MM.1S (cell line): Measurements from ENCODE around the gene TMEM179.
"Not testable (repeated sequence)": the region's sequence is repeated elsewhere in the genome, so short reads cannot be mapped to it uniquely, and the experiment has no call there.

Experiments used
- DNase-seq: peaks from one replicate; pipeline ENCODE4 v3.0.0-alpha.2; 2015
- H2AFZ ChIP-seq: fragments of 300-600 bp; sonication (generic); 2 replicates; pipeline ENCODE4 v1.6.0; 2016; ENCODE audit warnings: antibody characterized with exemption, low read length
- H3F3A ChIP-seq: fragments of 300-600 bp; sonication (generic); 2 replicates; pipeline ENCODE4 v1.6.1; 2016; ENCODE audit warnings: mild to moderate bottlenecking, antibody characterized with exemption, low read length, moderate library complexity, mixed read lengths; ENCODE audit not compliant: insufficient read depth
- H3K27ac ChIP-seq: fragments of 300-600 bp; sonication (generic); 2 replicates; pipeline ENCODE4 v1.5.1; 2016; ENCODE audit warnings: mild to moderate bottlenecking, low read length
- H3K27me3 ChIP-seq: fragments of 300-600 bp; sonication (generic); replicated peaks from 2 replicates; pipeline ENCODE4 v1.6.0; 2016; ENCODE audit warnings: low read length; ENCODE audit not compliant: insufficient read depth
- H3K36me3 ChIP-seq: fragments of 300-600 bp; sonication (generic); replicated peaks from 2 replicates; pipeline ENCODE4 v1.6.1; 2016; ENCODE audit warnings: mild to moderate bottlenecking, low read length, mixed read lengths; ENCODE audit not compliant: insufficient read depth
- H3K4me1 ChIP-seq: fragments of 300-600 bp; sonication (generic); 2 replicates; pipeline ENCODE4 v1.6.1; 2016; ENCODE audit warnings: low read length, mixed read lengths
- H3K4me2 ChIP-seq: fragments of 300-600 bp; sonication (generic); 2 replicates; pipeline ENCODE4 v1.6.0; 2016; ENCODE audit warnings: low read depth, low read length
- H3K4me3 ChIP-seq: fragments of 300-600 bp; sonication (generic); 2 replicates; pipeline ENCODE4 v1.5.1; 2016; ENCODE audit warnings: low read length, mixed read lengths
- H3K79me2 ChIP-seq: fragments of 300-600 bp; sonication (generic); 2 replicates; pipeline ENCODE4 v1.6.1; 2016; ENCODE audit warnings: mixed run types, low read length, mixed read lengths
- H3K9ac ChIP-seq: fragments of 300-600 bp; sonication (generic); 2 replicates; pipeline ENCODE4 v1.6.1; 2016; ENCODE audit warnings: low read length, mixed read lengths
- H3K9me2 ChIP-seq: fragments of 300-600 bp; sonication (generic); replicated peaks from 2 replicates; pipeline ENCODE4 v1.6.1; 2016; ENCODE audit warnings: mild to moderate bottlenecking, low read length, mixed read lengths; ENCODE audit not compliant: insufficient read depth
- H3K9me3 ChIP-seq: fragments of 300-600 bp; sonication (generic); replicated peaks from 2 replicates; pipeline ENCODE4 v1.6.1; 2016; ENCODE audit warnings: mild to moderate bottlenecking, low read length, mixed read lengths; ENCODE audit not compliant: insufficient read depth
- H4K20me1 ChIP-seq: fragments of 300-600 bp; sonication (generic); 2 replicates; pipeline ENCODE4 v1.6.1; 2016; ENCODE audit warnings: mild to moderate bottlenecking, low read length, moderate library complexity, mixed read lengths; ENCODE audit not compliant: insufficient read depth
- EZH2 ChIP-seq: fragments of 300-600 bp; sonication (generic); optimal IDR thresholded peaks from 2 replicates; pipeline ENCODE3; 2017; ENCODE audit warnings: low read depth, mild to moderate bottlenecking, antibody characterized with exemption, low read length, mixed read lengths
- EZH2phosphoT487 ChIP-seq: fragments of 300-600 bp; sonication (generic); IDR thresholded peaks from 2 replicates; pipeline ENCODE4 v1.6.1; 2018; ENCODE audit warnings: antibody characterized with exemption, low read length
- TF ChIP-seq, protein P1 (sequence below): fragments of 300-600 bp; sonication (generic); IDR thresholded peaks from 2 replicates; pipeline ENCODE4 v1.5.1; 2016; ENCODE audit warnings: antibody characterized with exemption, low read length, mixed read lengths

The TMEM179 gene

DNA sequence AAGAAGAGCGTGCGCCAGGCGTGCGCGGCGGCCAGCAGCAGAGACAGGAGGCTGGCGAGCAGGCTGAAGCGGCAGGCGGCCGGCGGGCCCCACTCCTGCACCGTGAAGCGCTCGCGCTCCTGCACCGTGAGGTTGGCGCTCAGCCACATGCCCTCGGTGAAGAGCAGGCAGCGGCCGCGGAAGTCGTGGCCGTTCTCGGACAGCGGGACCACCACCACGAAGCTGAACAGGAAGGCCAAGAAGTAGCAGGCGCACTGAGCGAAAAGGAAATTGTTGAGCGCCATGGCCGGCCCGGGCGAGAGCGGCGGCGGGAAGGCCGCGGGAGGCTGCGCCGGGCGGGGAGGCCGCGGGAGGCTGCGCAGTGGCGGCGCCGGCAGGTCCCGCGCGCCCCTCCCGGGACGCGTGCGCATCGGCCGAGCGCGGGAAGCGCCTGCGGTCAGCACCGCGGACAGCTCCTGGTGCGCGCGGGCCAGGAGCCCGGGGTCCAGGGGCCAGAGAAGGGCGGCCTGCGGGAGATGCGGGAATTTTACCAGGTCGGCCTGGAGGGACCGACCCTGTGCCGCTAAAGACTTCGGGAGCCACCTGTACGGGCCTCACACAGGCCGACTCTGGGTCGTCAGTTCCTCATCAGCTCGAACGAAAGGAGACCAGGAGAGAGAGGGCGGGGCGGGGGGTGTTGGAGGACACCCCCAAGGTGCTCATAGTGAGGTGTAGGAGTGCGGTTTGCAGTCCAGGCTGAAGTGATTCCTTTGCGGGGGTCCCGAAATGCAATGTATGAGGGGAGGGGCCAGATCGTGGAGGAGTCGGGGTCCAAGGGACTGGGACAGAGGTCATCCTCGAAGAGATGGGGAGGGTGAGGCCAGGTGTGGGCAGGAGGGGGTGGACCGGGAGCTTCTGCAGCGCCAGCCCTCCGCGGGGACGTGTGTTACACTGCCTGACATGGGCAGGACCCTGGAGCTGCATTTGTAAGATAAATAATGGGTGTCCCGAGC is at the start of gene TMEM179:
TMEM179 (minus strand) TSS at position 315 of the 992 bp plus-strand sequence; CDS start at position 284, 31 bp downstream.
- H3K9me3 ChIP-seq = no peaks in the 10 kb centered on the region
- TF ChIP-seq, protein P1, sequence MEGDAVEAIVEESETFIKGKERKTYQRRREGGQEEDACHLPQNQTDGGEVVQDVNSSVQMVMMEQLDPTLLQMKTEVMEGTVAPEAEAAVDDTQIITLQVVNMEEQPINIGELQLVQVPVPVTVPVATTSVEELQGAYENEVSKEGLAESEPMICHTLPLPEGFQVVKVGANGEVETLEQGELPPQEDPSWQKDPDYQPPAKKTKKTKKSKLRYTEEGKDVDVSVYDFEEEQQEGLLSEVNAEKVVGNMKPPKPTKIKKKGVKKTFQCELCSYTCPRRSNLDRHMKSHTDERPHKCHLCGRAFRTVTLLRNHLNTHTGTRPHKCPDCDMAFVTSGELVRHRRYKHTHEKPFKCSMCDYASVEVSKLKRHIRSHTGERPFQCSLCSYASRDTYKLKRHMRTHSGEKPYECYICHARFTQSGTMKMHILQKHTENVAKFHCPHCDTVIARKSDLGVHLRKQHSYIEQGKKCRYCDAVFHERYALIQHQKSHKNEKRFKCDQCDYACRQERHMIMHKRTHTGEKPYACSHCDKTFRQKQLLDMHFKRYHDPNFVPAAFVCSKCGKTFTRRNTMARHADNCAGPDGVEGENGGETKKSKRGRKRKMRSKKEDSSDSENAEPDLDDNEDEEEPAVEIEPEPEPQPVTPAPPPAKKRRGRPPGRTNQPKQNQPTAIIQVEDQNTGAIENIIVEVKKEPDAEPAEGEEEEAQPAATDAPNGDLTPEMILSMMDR = no peak
- TF ChIP-seq EZH2 (no peak), EZH2phosphoT487 (no peak)
- no peak for DNase-seq

DNA sequence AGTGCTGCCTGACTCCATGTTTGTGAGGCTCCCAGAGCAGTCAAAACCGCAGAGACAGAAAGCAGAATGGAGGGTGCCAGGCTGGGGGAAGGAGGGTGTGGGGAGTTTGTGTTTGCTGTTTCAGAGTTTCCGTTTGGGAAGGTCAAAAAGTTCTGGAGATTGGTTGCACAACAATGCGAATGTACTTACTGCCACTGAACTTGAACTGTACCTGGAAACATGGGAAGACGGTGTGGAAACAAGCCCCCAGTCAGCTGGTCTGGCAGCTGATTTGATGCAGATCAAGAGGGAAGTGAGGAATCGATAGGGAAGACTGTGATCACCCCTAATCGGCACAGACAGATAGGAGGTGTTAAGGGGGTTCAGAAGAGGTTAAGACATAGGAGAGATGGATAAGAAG is 49.5 kb upstream of the TMEM179 start:
- Histone ChIP-seq H2AFZ (no peak overlapping the region), H3K9me2 (no peaks in the 10 kb centered on the region), H3K4me1 (no peaks in the 10 kb centered on the region), H3K79me2 (no peaks in the 10 kb centered on the region), H3K4me2 (no peak overlapping the region), H3K4me3 (no peak overlapping the region), H3K36me3 (no peaks in the 10 kb centered on the region), H3K27me3 (peaks cover 33% of the 10 kb centered on the region), H4K20me1 (no peaks in the 10 kb centered on the region), H3K9me3 (no peaks in the 10 kb centered on the region), H3F3A (no peaks in the 10 kb centered on the region), H3K9ac (no peak overlapping the region), H3K27ac (no peak overlapping the region)
- TF ChIP-seq EZH2phosphoT487 = no peak
- TF ChIP-seq, protein P1 = no peak
- no peak for DNase-seq

More for the DNA sequence above, at the start of gene TMEM179:
- Histone ChIP-seq H3K9ac (no peak within 1 kb of the TSS), H3K27me3 (peaks cover 15% of the 10 kb centered on the region; the same call in 1 of the 2 replicates), H3F3A (no peaks in the 10 kb centered on the region), H3K9me2 (no peaks in the 10 kb centered on the region), H3K4me2 (no peak within 1 kb of the TSS), H3K36me3 (no peaks in the 10 kb centered on the region), H3K79me2 (no peaks in the 10 kb centered on the region), H3K27ac (no peak within 1 kb of the TSS), H3K4me1 (no peaks in the 10 kb centered on the region), H3K4me3 (no peak within 1 kb of the TSS), H4K20me1 (no peaks in the 10 kb centered on the region), H2AFZ (no peak within 1 kb of the TSS)

DNA sequence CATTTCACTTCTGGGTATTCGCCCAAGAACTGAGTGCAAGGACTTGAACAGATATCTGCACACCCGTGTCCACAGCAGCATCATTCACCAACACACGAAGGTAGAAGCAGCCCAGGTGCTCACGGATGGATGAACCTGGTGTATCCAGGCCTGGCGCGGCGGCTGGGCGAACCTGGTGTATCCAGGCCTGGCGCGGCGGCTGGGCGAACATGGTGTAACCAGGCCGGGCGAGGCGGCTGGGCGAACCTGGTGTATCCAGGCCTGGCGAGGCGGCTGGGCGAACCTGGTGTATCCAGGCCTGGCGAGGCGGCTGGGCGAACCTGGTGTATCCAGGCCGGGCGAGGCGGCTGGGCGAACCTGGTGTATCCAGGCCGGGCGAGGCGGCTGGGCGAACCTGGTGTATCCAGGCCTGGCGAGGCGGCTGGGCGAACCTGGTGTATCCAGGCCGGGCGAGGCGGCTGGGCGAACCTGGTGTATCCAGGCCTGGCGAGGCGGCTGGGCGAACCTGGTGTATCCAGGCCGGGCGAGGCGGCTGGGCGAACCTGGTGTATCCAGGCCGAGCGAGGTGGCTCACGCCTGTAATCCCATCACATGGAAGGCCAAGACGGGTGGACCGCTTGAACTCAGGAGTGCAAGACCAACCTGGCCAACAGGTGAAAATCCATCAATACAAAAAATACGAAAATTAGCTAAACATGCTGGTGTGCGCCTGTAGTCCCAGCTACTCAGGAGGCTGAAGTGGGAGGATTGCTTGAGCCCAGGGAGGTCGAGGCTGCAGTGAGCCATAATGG is 48.8 kb upstream of the TMEM179 start:
- H3K9me3 ChIP-seq, H3K79me2 ChIP-seq, H3K4me3 ChIP-seq, DNase-seq, H3K4me2 ChIP-seq, H3K36me3 ChIP-seq, H3K4me1 ChIP-seq, H2AFZ ChIP-seq, H3K9ac ChIP-seq, H3F3A ChIP-seq, H3K9me2 ChIP-seq, H4K20me1 ChIP-seq, H3K27ac ChIP-seq: not testable (repeated sequence)
- H3K27me3 ChIP-seq = peaks cover 26% of the 10 kb centered on the region
